Activated CD8-positive, alpha-beta memory T cell treated with anti-CD3 and anti-CD28 coated beads for 4 hours (primary cell): ENCODE results near the gene SLC24A5.

ENCODE experiments used
- DNase-seq, 2 donors: peaks; one replicate each; pipeline ENCODE4 v3.0.0-alpha.2; 2020; ENCODE audit warnings: low read depth in 2 of 2

The SLC24A5 gene

GRCh38 chr15:48120745-48121144 is at the start of gene SLC24A5:
TSS of gene SLC24A5 (plus strand) at chr15:48120990. CDS start at chr15:48121045, 55 bp downstream.
- DNase-seq, result no peak

- no peak for DNase-seq
These were observed 47.8 kb upstream of the SLC24A5 start for GRCh38 chr15:48072941-48073340.

GRCh38 chr15:48073881-48074280 is 46.9 kb upstream of the SLC24A5 start:
- DNase-seq, result no peak

- no peak for DNase-seq
These were observed 44.3 kb upstream of the SLC24A5 start for GRCh38 chr15:48076454-48076853.

GRCh38 chr15:48077616-48078184 is 43.1 kb upstream of the SLC24A5 start:
- no peak for DNase-seq

GRCh38 chr15:48084759-48085590 is 35.8 kb upstream of the SLC24A5 start:
- no peak for DNase-seq

GRCh38 chr15:48085591-48085930 is 35.2 kb upstream of the SLC24A5 start:
- no peak for DNase-seq

- DNase-seq, result no peak
These were observed 34.7 kb upstream of the SLC24A5 start for GRCh38 chr15:48086133-48086532.

GRCh38 chr15:48086576-48086975 is 34.2 kb upstream of the SLC24A5 start:
- DNase-seq, result no peak

GRCh38 chr15:48087844-48088243 is 32.9 kb upstream of the SLC24A5 start:
- DNase-seq, result no peak

- DNase-seq, result no peak
These were observed 31.1 kb upstream of the SLC24A5 start for GRCh38 chr15:48089702-48090101.

- no peak for DNase-seq
These were observed 30.7 kb upstream of the SLC24A5 start for GRCh38 chr15:48090115-48090514.

GRCh38 chr15:48090666-48091065 is 30.1 kb upstream of the SLC24A5 start:
- no peak for DNase-seq

- no peak for DNase-seq
These were observed 29.3 kb upstream of the SLC24A5 start for GRCh38 chr15:48091522-48091921.

- DNase-seq, result no peak
These were observed 24.4 kb upstream of the SLC24A5 start for GRCh38 chr15:48096355-48096786.

GRCh38 chr15:48096813-48097212 is 24.0 kb upstream of the SLC24A5 start:
- no peak for DNase-seq

GRCh38 chr15:48097264-48097663 is 23.5 kb upstream of the SLC24A5 start:
- no peak for DNase-seq

GRCh38 chr15:48101376-48101961 is 19.3 kb upstream of the SLC24A5 start:
- DNase-seq, result no peak

- DNase-seq, result no peak
These were observed 18.6 kb upstream of the SLC24A5 start for GRCh38 chr15:48102167-48102566.

GRCh38 chr15:48103647-48104046 is 17.1 kb upstream of the SLC24A5 start:
- DNase-seq, result no peak

GRCh38 chr15:48105936-48106335 is 14.9 kb upstream of the SLC24A5 start:
- no peak for DNase-seq

- no peak for DNase-seq
These were observed 11.6 kb upstream of the SLC24A5 start for GRCh38 chr15:48109212-48109611.
